ENCODE measurements around the gene GLB1L2. TPM values are rescaled to one million over a fixed set of nuclear protein-coding genes. Genes with fewer than 3 reads are reported as not detected.

The GLB1L2 gene
- total RNA-seq, 6 donors from 2014 or later, result 3.1 to 11.6 (median 6.0) TPM

DNA sequence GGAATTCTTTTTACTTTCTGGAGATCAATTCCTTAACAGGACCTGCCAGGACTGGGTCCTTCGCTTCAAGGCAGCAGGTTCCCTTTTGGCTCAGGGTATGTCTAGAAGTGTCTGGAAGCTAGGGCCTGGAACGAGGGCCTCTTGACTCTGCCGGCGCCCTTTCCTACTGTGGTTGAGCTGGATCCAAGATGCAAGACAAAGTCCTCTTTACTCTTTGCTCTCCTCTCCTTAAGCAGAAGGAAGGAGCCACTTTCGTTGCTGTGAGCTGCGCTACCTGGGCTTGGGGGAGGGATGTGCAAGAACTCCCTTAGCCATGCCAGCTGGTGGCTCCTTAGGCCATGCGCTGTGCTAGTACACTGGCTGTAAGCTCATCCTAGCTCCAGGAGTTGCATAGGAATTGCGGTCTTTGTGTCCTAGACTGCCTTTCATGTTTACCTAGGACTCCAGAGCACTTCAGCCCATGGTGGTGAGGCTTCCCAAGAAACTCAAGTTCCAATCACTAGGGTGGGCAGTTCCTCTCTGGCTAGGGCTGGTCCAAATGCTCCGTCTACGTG, 18.1 kb downstream of the GLB1L2 start:
- H3K4me1 ChIP-seq, result no peaks in the 10 kb centered on the region
- H3K27ac ChIP-seq, result no peak overlapping the region
- H3K4me3 ChIP-seq, result no peak overlapping the region
- H3K27me3 ChIP-seq, result no peaks in the 10 kb centered on the region
- no peaks in the 10 kb centered on the region for H3K9me3 ChIP-seq
- H3K36me3 ChIP-seq, result no peaks in the 10 kb centered on the region
- no peak for TF ChIP-seq EP300 (IDR thresholded peaks at IDR 0.05)
- TF ChIP-seq POLR2AphosphoS5 (IDR thresholded peaks at IDR 0.05), result no peak
- no peak for TF ChIP-seq POLR2A (IDR thresholded peaks at IDR 0.05)
- TF ChIP-seq, protein P1, sequence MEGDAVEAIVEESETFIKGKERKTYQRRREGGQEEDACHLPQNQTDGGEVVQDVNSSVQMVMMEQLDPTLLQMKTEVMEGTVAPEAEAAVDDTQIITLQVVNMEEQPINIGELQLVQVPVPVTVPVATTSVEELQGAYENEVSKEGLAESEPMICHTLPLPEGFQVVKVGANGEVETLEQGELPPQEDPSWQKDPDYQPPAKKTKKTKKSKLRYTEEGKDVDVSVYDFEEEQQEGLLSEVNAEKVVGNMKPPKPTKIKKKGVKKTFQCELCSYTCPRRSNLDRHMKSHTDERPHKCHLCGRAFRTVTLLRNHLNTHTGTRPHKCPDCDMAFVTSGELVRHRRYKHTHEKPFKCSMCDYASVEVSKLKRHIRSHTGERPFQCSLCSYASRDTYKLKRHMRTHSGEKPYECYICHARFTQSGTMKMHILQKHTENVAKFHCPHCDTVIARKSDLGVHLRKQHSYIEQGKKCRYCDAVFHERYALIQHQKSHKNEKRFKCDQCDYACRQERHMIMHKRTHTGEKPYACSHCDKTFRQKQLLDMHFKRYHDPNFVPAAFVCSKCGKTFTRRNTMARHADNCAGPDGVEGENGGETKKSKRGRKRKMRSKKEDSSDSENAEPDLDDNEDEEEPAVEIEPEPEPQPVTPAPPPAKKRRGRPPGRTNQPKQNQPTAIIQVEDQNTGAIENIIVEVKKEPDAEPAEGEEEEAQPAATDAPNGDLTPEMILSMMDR (IDR thresholded peaks at IDR 0.05), result no peak
- ATAC-seq (ENCODE audit: low FRiP score in 2 of 2), result no peak
- 74 to 90% methylated on average over 8 to 10 of the region's 10 CpGs for WGBS, 2 donors
- peak in 1 of 2 donors; percentile 9 for DNase-seq

- Histone ChIP-seq H3K36me3 (no peaks in the 10 kb centered on the region), H3K27me3 (no peaks in the 10 kb centered on the region), H3K4me1 (no peaks in the 10 kb centered on the region), H3K4me3 (no peak overlapping the region), H3K27ac (no peak overlapping the region), H3K9me3 (no peaks in the 10 kb centered on the region)
- ATAC-seq (ENCODE audit: low FRiP score in 2 of 2), result no peak
- TF ChIP-seq POLR2A (IDR thresholded peaks at IDR 0.05), result no peak
- TF ChIP-seq, protein P1 (IDR thresholded peaks at IDR 0.05), result no peak
- no peak for TF ChIP-seq EP300 (IDR thresholded peaks at IDR 0.05)
- TF ChIP-seq POLR2AphosphoS5 (IDR thresholded peaks at IDR 0.05), result no peak
- 90 to 93% methylated on average over 9 of the region's 9 CpGs for WGBS, 2 donors
- DNase-seq, result no peak
Measured at GRCh38 chr11:134350381-134350780, 18.6 kb downstream of the GLB1L2 start.

GRCh38 chr11:134352111-134352510, 20.3 kb downstream of the GLB1L2 start:
- Histone ChIP-seq H3K4me1 (no peaks in the 10 kb centered on the region), H3K27ac (no peak overlapping the region), H3K27me3 (no peaks in the 10 kb centered on the region), H3K4me3 (no peak overlapping the region), H3K9me3 (no peaks in the 10 kb centered on the region), H3K36me3 (no peaks in the 10 kb centered on the region)
- DNase-seq (no peak), ATAC-seq (ENCODE audit: low FRiP score in 2 of 2) (no peak)
- TF ChIP-seq, protein P1 (IDR thresholded peaks at IDR 0.05), result no peak
- TF ChIP-seq POLR2AphosphoS5 (IDR thresholded peaks at IDR 0.05) (no peak), POLR2A (IDR thresholded peaks at IDR 0.05) (no peak), EP300 (IDR thresholded peaks at IDR 0.05) (no peak)
- WGBS, 2 donors, result 84 to 88% methylated on average over 2 of the region's 2 CpGs

GRCh38 chr11:134355136-134355535, 23.3 kb downstream of the GLB1L2 start:
- WGBS, 2 donors, result 75 to 77% methylated on average over 2 of the region's 2 CpGs
- no peak for DNase-seq

More at GRCh38 chr11:134355136-134355535, 23.3 kb downstream of the GLB1L2 start:
- H3K4me3 ChIP-seq, result no peak overlapping the region
- H3K27ac ChIP-seq, result no peak overlapping the region
- no peaks in the 10 kb centered on the region for H3K27me3 ChIP-seq
- peaks cover 0 to under 1% (median 0%) of the 10 kb centered on the region in 4 donors for H3K4me1 ChIP-seq
- H3K9me3 ChIP-seq, result no peaks in the 10 kb centered on the region
- ATAC-seq (ENCODE audit: low FRiP score in 2 of 2), result no peak
- TF ChIP-seq, protein P1 (IDR thresholded peaks at IDR 0.05), result no peak
- no peak for TF ChIP-seq POLR2AphosphoS5 (IDR thresholded peaks at IDR 0.05)
- TF ChIP-seq POLR2A (IDR thresholded peaks at IDR 0.05), result no peak
- no peak for TF ChIP-seq EP300 (IDR thresholded peaks at IDR 0.05)
- H3K36me3 ChIP-seq, result no peaks in the 10 kb centered on the region

All from upper lobe of left lung (tissue), 6 donors.